WTC11 (cell line): Measurements from ENCODE around the gene ENTPD8. TPM values are rescaled to one million over a fixed set of nuclear protein-coding genes. Genes with fewer than 3 reads are reported as not detected.

Experiments
- ATAC-seq: fragments of 200-7000 bp; cut with Tn5 transposase; 2 replicates; pipeline ENCODE4 v1.10.0; 2021; ENCODE audit warnings: mild to moderate bottlenecking, moderate library complexity
- CTCF ChIA-PET: fragments of 300-600 bp; sonication (Branson Sonifier 250); formaldehyde crosslinking; loops from one replicate; lab custom pipeline; 2021; ENCODE audit warnings: antibody characterized with exemption; lab: Charles Lee
- POLR2A ChIA-PET: fragments of 350-600 bp; sonication (Branson Sonifier 250); formaldehyde crosslinking; loops from one replicate; lab custom pipeline; 2021; ENCODE audit warnings: antibody characterized with exemption; lab: Charles Lee
- DNase-seq: peaks from one replicate; pipeline ENCODE4 v3.0.0; 2021; ENCODE audit warnings: low spot score
- H3K27ac Mint-ChIP-seq: 2 replicates; pipeline ENCODE4 v1.8.0; 2021; ENCODE audit warnings: mixed read lengths
- H3K27me3 Mint-ChIP-seq: 2 replicates; pipeline ENCODE4 v1.8.0; 2021; ENCODE audit warnings: low read depth, mild to moderate bottlenecking, moderate library complexity, mixed read lengths
- H3K36me3 Mint-ChIP-seq: 2 replicates; pipeline ENCODE4 v1.8.0; 2021; ENCODE audit warnings: mixed read lengths
- H3K4me1 Mint-ChIP-seq: 2 replicates; pipeline ENCODE4 v1.8.0; 2022; ENCODE audit warnings: mixed read lengths
- H3K4me3 Mint-ChIP-seq: 2 replicates; pipeline ENCODE4 v1.8.0; 2021; ENCODE audit warnings: mild to moderate bottlenecking, moderate library complexity, mixed read lengths
- H3K9me3 Mint-ChIP-seq: 2 replicates; pipeline ENCODE4 v1.8.0; 2021; ENCODE audit warnings: mixed read lengths
- GRHL2 ChIP-seq: fragments of 250-450 bp; sonication (Bioruptor Pico); IDR thresholded peaks from 2 replicates; pipeline ENCODE4 v1.8.0; 2022; ENCODE audit warnings: mild to moderate bottlenecking, moderate library complexity; ENCODE audit not compliant: insufficient replicate concordance, severe bottlenecking
- HMGA2 ChIP-seq: fragments of 250-450 bp; sonication (Bioruptor Pico); IDR thresholded peaks from 2 replicates; pipeline ENCODE4 v1.4.0; 2021; ENCODE audit warnings: mild to moderate bottlenecking, moderate library complexity
- NR2C2 ChIP-seq: sonication (generic); formaldehyde crosslinking; IDR thresholded peaks from 2 replicates; pipeline ENCODE4 v1.8.0; 2022; ENCODE audit warnings: mild to moderate bottlenecking, missing genetic modification reagents
- SMAD4 ChIP-seq: sonication (generic); formaldehyde crosslinking; IDR thresholded peaks from 2 replicates; pipeline ENCODE4 v1.8.0; 2022; ENCODE audit warnings: mild to moderate bottlenecking, missing genetic modification reagents
- TEAD4 ChIP-seq: sonication (generic); formaldehyde crosslinking; IDR thresholded peaks from 2 replicates; pipeline ENCODE4 v1.8.0; 2022; ENCODE audit warnings: mild to moderate bottlenecking, missing genetic modification reagents
- total RNA-seq: library from RNA; stranded (reverse); gene quantifications from 3 replicates; pipeline ENCODE4 v1.2.3, GENCODE V29; 2021
- TF ChIP-seq, protein P1 (sequence below): fragments of 250-450 bp; sonication (Bioruptor Pico); IDR thresholded peaks from 2 replicates; pipeline ENCODE4 v1.9.0; 2021; ENCODE audit warnings: mild to moderate bottlenecking
- TF ChIP-seq, protein P2 (sequence below): sonication (generic); formaldehyde crosslinking; IDR thresholded peaks from 2 replicates; pipeline ENCODE4 v1.8.1; 2023; ENCODE audit warnings: mild to moderate bottlenecking, missing genetic modification reagents
- TF ChIP-seq, protein P3 (sequence below): sonication (generic); formaldehyde crosslinking; IDR thresholded peaks from 2 replicates; pipeline ENCODE4 v1.8.0; 2022; ENCODE audit warnings: mild to moderate bottlenecking, missing genetic modification reagents
- TF ChIP-seq, protein P4 (sequence below): fragments of 200-600 bp; IDR thresholded peaks from 2 replicates; pipeline ENCODE4 v1.8.0; 2022; ENCODE audit warnings: antibody characterized with exemption
- TF ChIP-seq, protein P5 (sequence below): fragments of 250-450 bp; sonication (Bioruptor Pico); IDR thresholded peaks from 2 replicates; pipeline ENCODE4 v1.9.0; 2021; ENCODE audit warnings: mild to moderate bottlenecking, borderline replicate concordance

ENTPD8 gene
- total RNA-seq, 1 experiment from 2014 or later: 2.3 TPM

DNA sequence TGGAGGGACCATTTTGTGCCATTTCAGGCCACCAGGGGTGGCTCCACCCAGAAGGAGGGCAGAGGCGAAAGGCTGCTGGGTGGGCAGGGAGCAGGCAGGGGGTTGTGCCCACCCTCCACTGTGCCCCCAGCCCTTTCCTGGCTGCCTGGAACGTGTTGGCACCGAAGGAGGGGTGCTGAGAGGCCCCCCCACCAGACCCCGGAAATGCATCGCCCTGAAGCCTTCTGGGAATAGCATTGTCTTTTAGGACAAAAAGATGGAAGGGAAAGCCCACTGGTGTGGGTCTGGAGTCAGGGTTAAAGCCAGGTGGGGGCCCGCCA is 12.9 kb downstream of the ENTPD8 start (continued):
- TF ChIP-seq, protein P1, sequence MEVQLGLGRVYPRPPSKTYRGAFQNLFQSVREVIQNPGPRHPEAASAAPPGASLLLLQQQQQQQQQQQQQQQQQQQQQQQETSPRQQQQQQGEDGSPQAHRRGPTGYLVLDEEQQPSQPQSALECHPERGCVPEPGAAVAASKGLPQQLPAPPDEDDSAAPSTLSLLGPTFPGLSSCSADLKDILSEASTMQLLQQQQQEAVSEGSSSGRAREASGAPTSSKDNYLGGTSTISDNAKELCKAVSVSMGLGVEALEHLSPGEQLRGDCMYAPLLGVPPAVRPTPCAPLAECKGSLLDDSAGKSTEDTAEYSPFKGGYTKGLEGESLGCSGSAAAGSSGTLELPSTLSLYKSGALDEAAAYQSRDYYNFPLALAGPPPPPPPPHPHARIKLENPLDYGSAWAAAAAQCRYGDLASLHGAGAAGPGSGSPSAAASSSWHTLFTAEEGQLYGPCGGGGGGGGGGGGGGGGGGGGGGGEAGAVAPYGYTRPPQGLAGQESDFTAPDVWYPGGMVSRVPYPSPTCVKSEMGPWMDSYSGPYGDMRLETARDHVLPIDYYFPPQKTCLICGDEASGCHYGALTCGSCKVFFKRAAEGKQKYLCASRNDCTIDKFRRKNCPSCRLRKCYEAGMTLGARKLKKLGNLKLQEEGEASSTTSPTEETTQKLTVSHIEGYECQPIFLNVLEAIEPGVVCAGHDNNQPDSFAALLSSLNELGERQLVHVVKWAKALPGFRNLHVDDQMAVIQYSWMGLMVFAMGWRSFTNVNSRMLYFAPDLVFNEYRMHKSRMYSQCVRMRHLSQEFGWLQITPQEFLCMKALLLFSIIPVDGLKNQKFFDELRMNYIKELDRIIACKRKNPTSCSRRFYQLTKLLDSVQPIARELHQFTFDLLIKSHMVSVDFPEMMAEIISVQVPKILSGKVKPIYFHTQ: no peak
- TF ChIP-seq HMGA2 (CRISPR knock-in tag) (no peak), SMAD4 (no peak), GRHL2 (CRISPR knock-in tag) (no peak), TEAD4 (CRISPR knock-in tag) (no peak)
- TF ChIP-seq, protein P2, sequence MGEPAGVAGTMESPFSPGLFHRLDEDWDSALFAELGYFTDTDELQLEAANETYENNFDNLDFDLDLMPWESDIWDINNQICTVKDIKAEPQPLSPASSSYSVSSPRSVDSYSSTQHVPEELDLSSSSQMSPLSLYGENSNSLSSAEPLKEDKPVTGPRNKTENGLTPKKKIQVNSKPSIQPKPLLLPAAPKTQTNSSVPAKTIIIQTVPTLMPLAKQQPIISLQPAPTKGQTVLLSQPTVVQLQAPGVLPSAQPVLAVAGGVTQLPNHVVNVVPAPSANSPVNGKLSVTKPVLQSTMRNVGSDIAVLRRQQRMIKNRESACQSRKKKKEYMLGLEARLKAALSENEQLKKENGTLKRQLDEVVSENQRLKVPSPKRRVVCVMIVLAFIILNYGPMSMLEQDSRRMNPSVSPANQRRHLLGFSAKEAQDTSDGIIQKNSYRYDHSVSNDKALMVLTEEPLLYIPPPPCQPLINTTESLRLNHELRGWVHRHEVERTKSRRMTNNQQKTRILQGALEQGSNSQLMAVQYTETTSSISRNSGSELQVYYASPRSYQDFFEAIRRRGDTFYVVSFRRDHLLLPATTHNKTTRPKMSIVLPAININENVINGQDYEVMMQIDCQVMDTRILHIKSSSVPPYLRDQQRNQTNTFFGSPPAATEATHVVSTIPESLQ (CRISPR knock-in tag): no peak
- TF ChIP-seq, all 79 proteins: peak for 0

DNA sequence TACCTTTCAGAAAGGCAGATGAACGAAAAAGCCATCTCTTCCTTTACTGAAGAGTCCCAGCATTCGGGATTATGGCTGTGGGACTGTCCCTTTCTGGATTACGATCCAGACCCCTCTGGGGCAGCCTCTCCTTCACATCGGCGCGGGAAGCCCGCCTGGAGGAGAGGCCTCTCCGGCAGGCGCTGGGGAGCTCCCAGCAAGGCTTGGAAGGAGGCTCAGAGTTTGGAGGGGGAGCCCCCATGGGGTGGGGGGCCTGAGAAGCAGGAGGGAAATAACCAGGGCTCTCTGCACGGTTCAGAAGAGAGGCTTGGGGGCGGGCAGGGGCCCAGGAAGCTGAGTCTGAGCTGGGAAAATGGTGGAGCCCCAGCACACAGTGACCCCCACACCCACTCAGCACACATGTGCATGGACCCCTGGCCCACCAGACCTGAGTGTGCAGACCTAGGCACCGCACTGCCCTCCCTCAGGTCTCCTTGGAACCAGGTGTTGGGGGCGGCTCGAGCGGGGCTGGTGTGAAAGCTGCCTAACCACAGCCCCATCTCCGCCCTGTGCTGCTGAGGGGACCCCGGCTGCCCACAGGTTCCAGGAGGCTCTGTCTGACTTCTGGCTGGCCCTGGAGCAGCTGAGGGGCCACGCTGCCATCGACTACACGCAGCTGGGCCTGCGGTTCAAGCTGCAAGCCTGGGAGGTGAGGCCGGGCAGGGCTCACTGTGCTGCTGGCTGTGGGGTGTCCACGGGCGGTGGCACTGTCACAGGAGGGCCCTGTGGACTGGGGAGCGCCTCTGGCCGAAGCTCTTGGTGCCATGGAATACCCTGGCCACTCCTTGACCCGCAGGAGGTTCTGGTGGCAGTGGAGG is 13.5 kb downstream of the ENTPD8 start:
- POLR2A ChIA-PET: no interaction called here
- no peak overlapping the region for H3K27ac Mint-ChIP-seq

More for the DNA sequence above, 13.5 kb downstream of the ENTPD8 start:
- TF ChIP-seq, protein P3, sequence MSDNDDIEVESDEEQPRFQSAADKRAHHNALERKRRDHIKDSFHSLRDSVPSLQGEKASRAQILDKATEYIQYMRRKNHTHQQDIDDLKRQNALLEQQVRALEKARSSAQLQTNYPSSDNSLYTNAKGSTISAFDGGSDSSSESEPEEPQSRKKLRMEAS (CRISPR knock-in tag): no peak
- TF ChIP-seq, protein P1: no peak
- TF ChIP-seq, protein P4, sequence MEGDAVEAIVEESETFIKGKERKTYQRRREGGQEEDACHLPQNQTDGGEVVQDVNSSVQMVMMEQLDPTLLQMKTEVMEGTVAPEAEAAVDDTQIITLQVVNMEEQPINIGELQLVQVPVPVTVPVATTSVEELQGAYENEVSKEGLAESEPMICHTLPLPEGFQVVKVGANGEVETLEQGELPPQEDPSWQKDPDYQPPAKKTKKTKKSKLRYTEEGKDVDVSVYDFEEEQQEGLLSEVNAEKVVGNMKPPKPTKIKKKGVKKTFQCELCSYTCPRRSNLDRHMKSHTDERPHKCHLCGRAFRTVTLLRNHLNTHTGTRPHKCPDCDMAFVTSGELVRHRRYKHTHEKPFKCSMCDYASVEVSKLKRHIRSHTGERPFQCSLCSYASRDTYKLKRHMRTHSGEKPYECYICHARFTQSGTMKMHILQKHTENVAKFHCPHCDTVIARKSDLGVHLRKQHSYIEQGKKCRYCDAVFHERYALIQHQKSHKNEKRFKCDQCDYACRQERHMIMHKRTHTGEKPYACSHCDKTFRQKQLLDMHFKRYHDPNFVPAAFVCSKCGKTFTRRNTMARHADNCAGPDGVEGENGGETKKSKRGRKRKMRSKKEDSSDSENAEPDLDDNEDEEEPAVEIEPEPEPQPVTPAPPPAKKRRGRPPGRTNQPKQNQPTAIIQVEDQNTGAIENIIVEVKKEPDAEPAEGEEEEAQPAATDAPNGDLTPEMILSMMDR: no peak
- TF ChIP-seq, protein P5, sequence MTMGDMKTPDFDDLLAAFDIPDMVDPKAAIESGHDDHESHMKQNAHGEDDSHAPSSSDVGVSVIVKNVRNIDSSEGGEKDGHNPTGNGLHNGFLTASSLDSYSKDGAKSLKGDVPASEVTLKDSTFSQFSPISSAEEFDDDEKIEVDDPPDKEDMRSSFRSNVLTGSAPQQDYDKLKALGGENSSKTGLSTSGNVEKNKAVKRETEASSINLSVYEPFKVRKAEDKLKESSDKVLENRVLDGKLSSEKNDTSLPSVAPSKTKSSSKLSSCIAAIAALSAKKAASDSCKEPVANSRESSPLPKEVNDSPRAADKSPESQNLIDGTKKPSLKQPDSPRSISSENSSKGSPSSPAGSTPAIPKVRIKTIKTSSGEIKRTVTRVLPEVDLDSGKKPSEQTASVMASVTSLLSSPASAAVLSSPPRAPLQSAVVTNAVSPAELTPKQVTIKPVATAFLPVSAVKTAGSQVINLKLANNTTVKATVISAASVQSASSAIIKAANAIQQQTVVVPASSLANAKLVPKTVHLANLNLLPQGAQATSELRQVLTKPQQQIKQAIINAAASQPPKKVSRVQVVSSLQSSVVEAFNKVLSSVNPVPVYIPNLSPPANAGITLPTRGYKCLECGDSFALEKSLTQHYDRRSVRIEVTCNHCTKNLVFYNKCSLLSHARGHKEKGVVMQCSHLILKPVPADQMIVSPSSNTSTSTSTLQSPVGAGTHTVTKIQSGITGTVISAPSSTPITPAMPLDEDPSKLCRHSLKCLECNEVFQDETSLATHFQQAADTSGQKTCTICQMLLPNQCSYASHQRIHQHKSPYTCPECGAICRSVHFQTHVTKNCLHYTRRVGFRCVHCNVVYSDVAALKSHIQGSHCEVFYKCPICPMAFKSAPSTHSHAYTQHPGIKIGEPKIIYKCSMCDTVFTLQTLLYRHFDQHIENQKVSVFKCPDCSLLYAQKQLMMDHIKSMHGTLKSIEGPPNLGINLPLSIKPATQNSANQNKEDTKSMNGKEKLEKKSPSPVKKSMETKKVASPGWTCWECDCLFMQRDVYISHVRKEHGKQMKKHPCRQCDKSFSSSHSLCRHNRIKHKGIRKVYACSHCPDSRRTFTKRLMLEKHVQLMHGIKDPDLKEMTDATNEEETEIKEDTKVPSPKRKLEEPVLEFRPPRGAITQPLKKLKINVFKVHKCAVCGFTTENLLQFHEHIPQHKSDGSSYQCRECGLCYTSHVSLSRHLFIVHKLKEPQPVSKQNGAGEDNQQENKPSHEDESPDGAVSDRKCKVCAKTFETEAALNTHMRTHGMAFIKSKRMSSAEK (CRISPR knock-in tag): no peak
- no peak for TF ChIP-seq NR2C2 (CRISPR knock-in tag)
- TF ChIP-seq, all 79 proteins: peak for 0
- H3K9me3 Mint-ChIP-seq: no peaks in the 10 kb centered on the region
- no peak for ATAC-seq
- no peak overlapping the region for H3K4me3 Mint-ChIP-seq
- CTCF ChIA-PET: interaction anchor here (1.0 to 1.5 kb wide), 2 partner anchors 17 to 141 kb away, joined by 3 read pairs; no protein-coding TSS in a partner anchor
- no peaks in the 10 kb centered on the region; the same call in 1 of the 2 replicates for H3K27me3 Mint-ChIP-seq
- no peaks in the 10 kb centered on the region for H3K36me3 Mint-ChIP-seq
- no peak for DNase-seq
- no peaks in the 10 kb centered on the region for H3K4me1 Mint-ChIP-seq
